ENCODE data around the gene ANKK1. TPM values are rescaled to one million over a fixed set of nuclear protein-coding genes. Genes with fewer than 3 reads are reported as not detected.

ANKK1 gene
- total and polyA plus RNA-seq, 10 of the 15 experiments (the other 5 are each of a cell fraction or from before 2014, with no cell fraction given) = not detected

DNA sequence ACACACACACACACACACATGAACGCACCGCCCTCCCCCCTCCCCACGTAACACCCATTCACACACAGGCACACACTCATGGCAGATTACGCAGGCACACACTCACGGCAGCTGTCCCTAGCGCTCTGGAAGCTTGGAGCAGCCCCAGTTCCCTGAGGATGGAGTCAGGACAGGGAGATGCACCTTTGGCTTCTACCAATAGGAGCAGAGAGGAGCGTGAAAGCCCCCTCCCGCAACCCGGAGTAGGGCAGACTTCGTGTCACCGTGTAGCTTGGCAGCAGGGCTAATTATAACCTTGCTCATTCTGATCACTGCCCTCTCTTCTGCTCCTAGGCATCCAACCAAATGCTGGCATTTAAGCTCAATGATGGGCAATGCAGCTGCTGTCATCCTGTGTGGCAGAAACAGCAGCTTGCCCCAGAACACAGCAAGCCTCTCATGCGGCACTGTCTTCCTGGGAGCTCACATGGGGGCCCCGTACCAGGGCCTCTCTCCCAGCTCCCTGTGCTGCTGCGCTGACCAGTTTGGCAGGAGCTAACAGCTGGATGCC, 31.9 kb downstream of the ANKK1 start (continued):
- TF ChIP-seq EZH2 (IDR thresholded peaks at IDR 0.05; ENCODE audit: borderline replicate concordance, control insufficient read depth, low read depth, low read length) (no peak), CBX5 (IDR thresholded peaks at IDR 0.05; ENCODE audit: low read depth) (no peak), FOXM1 (IDR thresholded peaks at IDR 0.05; ENCODE audit: low read depth, low read length) (no peak), NFYB (IDR thresholded peaks at IDR 0.05; ENCODE audit: insufficient read depth, low read depth, low read length) (no peak), STAT1 (conservative IDR thresholded peaks at IDR 0.05) (no peak)
- TF ChIP-seq, protein P1, sequence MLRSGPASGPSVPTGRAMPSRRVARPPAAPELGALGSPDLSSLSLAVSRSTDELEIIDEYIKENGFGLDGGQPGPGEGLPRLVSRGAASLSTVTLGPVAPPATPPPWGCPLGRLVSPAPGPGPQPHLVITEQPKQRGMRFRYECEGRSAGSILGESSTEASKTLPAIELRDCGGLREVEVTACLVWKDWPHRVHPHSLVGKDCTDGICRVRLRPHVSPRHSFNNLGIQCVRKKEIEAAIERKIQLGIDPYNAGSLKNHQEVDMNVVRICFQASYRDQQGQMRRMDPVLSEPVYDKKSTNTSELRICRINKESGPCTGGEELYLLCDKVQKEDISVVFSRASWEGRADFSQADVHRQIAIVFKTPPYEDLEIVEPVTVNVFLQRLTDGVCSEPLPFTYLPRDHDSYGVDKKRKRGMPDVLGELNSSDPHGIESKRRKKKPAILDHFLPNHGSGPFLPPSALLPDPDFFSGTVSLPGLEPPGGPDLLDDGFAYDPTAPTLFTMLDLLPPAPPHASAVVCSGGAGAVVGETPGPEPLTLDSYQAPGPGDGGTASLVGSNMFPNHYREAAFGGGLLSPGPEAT (IDR thresholded peaks at IDR 0.05; ENCODE audit: low read depth) = no peak

DNA sequence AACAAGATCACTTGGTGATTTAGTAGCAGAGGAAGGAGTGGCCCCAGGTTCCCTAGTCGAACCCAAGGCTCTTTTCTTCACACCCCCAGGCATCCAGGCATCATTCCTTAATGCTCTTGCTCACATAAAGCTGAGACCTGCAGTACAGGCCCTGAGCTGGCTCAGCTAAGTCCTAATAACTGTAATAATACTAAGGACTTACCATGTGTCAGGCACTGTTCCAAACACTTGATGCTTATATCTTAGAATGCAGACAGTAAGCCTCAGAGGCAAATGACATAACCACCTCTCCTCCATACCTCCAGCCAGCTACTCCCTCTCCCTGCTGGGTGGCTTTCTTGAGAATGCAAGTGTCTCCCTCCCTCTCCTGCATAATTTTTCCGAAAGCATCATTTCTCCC, 33.2 kb downstream of the ANKK1 start:
- intact Hi-C loops (cut with micrococcal nuclease; ENCODE audit: unreplicated experiment) = no loop called here
- TF ChIP-seq FOS (IDR thresholded peaks at IDR 0.05; ENCODE audit: borderline replicate concordance, extremely low read depth, insufficient read length) (no peak), NFIC (IDR thresholded peaks at IDR 0.05; ENCODE audit: low read depth, low read length) (no peak), TARDBP (IDR thresholded peaks at IDR 0.05; ENCODE audit: borderline replicate concordance) (no peak), RELA (IDR thresholded peaks at IDR 0.05; ENCODE audit: borderline replicate concordance, partially characterized antibody) (no peak), HDAC6 (IDR thresholded peaks at IDR 0.05; ENCODE audit: unreplicated experiment) (no peak), BCL11A (IDR thresholded peaks at IDR 0.05; ENCODE audit: low read depth, low read length) (no peak), HDGF (IDR thresholded peaks at IDR 0.05) (no peak), KLF5 (IDR thresholded peaks at IDR 0.05; ENCODE audit: partially characterized antibody) (no peak), RCOR1 (conservative IDR thresholded peaks at IDR 0.05; ENCODE audit: low read depth, low read length) (no peak)
- TF ChIP-seq, protein P2, sequence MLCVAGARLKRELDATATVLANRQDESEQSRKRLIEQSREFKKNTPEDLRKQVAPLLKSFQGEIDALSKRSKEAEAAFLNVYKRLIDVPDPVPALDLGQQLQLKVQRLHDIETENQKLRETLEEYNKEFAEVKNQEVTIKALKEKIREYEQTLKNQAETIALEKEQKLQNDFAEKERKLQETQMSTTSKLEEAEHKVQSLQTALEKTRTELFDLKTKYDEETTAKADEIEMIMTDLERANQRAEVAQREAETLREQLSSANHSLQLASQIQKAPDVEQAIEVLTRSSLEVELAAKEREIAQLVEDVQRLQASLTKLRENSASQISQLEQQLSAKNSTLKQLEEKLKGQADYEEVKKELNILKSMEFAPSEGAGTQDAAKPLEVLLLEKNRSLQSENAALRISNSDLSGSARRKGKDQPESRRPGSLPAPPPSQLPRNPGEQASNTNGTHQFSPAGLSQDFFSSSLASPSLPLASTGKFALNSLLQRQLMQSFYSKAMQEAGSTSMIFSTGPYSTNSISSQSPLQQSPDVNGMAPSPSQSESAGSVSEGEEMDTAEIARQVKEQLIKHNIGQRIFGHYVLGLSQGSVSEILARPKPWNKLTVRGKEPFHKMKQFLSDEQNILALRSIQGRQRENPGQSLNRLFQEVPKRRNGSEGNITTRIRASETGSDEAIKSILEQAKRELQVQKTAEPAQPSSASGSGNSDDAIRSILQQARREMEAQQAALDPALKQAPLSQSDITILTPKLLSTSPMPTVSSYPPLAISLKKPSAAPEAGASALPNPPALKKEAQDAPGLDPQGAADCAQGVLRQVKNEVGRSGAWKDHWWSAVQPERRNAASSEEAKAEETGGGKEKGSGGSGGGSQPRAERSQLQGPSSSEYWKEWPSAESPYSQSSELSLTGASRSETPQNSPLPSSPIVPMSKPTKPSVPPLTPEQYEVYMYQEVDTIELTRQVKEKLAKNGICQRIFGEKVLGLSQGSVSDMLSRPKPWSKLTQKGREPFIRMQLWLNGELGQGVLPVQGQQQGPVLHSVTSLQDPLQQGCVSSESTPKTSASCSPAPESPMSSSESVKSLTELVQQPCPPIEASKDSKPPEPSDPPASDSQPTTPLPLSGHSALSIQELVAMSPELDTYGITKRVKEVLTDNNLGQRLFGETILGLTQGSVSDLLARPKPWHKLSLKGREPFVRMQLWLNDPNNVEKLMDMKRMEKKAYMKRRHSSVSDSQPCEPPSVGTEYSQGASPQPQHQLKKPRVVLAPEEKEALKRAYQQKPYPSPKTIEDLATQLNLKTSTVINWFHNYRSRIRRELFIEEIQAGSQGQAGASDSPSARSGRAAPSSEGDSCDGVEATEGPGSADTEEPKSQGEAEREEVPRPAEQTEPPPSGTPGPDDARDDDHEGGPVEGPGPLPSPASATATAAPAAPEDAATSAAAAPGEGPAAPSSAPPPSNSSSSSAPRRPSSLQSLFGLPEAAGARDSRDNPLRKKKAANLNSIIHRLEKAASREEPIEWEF (IDR thresholded peaks at IDR 0.05; ENCODE audit: insufficient replicate concordance, low read depth, low read length) = no peak

More for the DNA sequence above, 33.2 kb downstream of the ANKK1 start:
- no peak for ATAC-seq
- H3K4me2 ChIP-seq (ENCODE audit: control insufficient read depth, insufficient read depth) = no peak overlapping the region
- 0% methylated on average over 2 of the region's 2 CpGs for WGBS (ENCODE audit: insufficient coverage, insufficient replicate concordance, low lambda C conversion rate, missing lambda C conversion rate)
- BruUV-seq (replicated peaks) = no TSS peak
- POLR2A ChIA-PET = no interaction called here
- no peaks in the 10 kb centered on the region; a peak in 1 of 4 replicates for H3K27me3 ChIP-seq (replicated peaks in 1 of 2; ENCODE audit: control insufficient read depth in 2 of 2, insufficient read depth in 2 of 2, low read length in 1 of 2)
- no peak for FAIRE-seq
- H2AFZ ChIP-seq (ENCODE audit: control insufficient read depth, low read depth, low read length) = no peak overlapping the region
- H3K4me1 ChIP-seq (ENCODE audit: control insufficient read depth, insufficient read depth, low read length) = no peaks in the 10 kb centered on the region; the same call in 1 of the 2 replicates
- no peak overlapping the region for H3K4me3 ChIP-seq
- in situ Hi-C loops (cut with MboI) = no loop called here
- no peak overlapping the region for H3K27ac ChIP-seq (ENCODE audit: control insufficient read depth, insufficient read depth)
- no peaks in the 10 kb centered on the region for H3K36me3 ChIP-seq (ENCODE audit: control insufficient read depth in 2 of 2, insufficient read depth in 2 of 2, low read length in 1 of 2)
- no peaks in the 10 kb centered on the region for H3K79me2 ChIP-seq (ENCODE audit: control insufficient read depth, insufficient read depth, low read length)
- DNase-seq (ENCODE audit: low read depth, low spot score) = no peak
- RAD21 ChIA-PET (ENCODE audit: unreplicated experiment) = no interaction called here
- no peak overlapping the region for H3K9ac ChIP-seq (ENCODE audit: control insufficient read depth, insufficient read depth, low read length)
- no peaks in the 10 kb centered on the region for H4K20me1 ChIP-seq (ENCODE audit: control insufficient read depth, insufficient read depth)
- SMC1A ChIA-PET (ENCODE audit: uncharacterized antibody, unreplicated experiment) = no interaction called here
- no peaks in the 10 kb centered on the region for H3K9me3 ChIP-seq (replicated peaks; ENCODE audit: control insufficient read depth, insufficient read depth, low read length)
- CTCF ChIA-PET = no interaction called here

All from GM12878 (cell line).